ENCODE results near the gene SPECC1L.

The SPECC1L gene

DNA sequence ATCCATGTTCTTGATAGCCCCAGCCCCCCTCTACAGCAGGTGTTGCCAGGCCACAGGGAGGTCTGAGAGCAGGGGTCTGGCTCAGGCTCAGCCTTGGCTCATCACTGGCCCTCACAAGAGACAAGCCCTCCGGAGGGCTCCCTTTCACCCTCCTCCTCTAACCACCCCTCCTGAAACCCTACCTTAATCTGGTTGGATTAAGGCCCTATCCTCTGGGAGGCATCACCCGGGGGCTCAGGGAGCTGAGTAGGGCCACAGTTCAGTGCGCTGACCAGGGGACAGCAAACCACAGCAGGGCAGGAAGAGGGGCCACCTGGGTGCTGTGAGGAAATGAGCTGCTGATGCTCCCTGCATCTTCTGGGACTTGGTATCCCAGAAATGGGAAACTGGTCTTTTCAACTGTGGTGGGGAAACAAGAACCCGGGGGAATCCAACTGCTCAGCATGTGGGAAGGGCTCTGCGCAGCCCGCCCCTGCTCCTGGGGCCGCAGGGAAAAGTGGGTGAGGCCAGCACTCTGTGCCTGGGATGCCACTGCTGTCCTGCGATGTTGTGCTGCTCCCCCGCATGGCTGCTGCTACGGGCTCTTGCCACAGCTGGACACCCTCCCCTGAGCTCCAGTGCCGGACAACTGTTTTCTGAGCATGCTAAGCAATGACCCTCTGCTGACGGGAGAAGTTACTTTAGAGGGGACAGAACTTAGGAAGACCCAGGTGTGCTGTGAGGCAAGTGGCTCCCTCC lies 174.3 kb downstream of the SPECC1L start:
- DNase-seq, result no peak

DNA sequence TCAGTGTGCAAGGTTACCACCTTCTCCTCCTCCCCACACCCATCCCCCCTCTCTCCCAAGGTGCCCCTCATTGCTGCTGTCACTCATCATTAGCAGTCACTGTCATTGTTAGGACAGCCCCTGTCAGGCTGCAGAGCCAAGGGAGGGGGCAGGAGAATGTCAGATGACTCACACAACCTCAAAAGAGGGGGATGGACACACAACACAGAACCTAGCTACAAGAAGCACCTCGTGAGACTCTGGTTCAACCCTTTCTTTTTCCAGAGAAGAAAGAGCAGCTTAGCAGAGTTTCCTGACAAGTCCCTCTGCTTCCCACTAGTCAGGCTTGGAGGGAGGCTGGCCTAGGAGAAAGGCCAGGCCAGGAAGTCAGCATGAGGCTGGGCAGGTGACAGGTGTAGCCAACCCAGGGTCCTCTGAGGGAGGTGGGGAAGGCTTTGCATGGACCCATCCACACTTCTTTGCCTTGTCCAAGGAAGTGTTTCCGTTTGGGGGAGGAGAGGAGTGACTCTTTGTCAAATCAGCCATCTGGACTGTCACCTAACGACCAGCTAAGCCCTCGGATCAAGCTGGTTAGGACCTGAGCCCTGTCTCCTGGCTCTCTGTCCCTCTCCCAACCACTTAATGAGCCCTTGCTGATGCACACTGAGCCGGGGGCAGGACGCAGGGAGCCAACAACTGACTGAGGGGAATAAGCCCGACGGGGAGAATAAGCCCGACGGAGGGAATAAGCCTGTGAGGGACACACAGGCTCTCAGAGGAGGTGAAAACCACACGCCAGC lies 175.0 kb downstream of the SPECC1L start:
- peak in 1 of 4 experiments; percentile 22 for DNase-seq

GRCh38 chr22:24446260-24446611 lies 175.6 kb downstream of the SPECC1L start:
- DNase-seq, result no peak

GRCh38 chr22:24450610-24451009 lies 180.0 kb downstream of the SPECC1L start:
- no peak for DNase-seq

DNA sequence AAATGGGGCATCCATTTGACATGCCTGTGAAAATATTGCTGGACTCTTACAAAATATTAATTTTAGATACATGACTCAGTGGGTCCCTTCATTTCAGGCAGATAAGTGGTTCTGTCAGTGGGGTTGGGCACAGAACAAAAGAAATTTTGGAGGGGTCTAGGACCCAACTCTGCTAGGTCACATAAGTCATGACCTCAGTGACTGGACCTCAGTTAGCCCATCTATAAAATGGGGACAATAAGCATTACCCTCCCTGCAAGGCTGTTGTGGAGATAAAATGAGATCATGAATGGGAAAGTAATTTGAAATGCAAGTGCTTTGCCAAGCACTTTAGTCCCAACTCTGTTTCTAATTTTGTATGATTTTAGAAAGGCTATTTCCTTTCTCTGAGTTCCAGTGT lies 180.5 kb downstream of the SPECC1L start:
- no peak for DNase-seq

DNA sequence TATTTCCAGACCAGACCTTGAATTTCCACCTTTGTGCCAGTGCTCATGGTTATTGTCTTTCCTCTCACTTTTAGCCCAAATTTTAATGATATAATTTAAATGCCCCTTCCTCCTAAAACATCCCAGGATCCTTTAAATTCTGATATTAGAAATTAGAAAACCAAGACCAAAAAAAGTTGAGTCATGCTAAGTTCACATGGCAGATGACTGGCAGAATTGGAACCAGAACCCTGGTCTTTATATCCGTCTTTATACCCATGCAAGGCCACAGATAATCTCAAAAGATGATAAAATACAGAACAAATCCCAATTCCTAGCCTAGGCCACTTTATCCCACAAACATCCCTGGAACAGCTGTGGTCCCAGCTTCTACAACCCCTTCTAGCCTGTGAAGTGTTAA lies 183.2 kb downstream of the SPECC1L start:
- no peak for DNase-seq

DNA sequence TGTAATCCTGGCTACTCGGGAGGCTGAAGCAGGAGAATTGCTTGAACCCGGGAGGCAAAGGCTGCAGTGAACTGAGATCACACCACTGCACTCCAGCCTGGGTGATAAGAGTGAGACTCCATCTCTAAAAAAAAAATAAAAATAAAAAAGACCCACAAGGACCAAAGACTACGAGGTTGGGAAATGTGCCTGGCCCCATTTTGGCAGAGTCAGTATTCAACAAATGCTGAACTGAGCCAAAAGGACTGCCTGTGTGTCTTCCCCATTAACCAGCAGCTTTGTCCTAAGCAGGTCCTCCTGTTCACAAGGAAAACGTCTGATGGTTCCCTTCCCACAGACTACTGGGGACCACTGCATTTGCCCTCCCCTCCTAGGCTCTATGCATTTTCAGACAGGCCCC lies 184.4 kb downstream of the SPECC1L start:
- no peak for DNase-seq

GRCh38 chr22:24455751-24456426 lies 185.3 kb downstream of the SPECC1L start:
- DNase-seq, result peak in 2 of 4 experiments; percentile 32 to 38

DNA sequence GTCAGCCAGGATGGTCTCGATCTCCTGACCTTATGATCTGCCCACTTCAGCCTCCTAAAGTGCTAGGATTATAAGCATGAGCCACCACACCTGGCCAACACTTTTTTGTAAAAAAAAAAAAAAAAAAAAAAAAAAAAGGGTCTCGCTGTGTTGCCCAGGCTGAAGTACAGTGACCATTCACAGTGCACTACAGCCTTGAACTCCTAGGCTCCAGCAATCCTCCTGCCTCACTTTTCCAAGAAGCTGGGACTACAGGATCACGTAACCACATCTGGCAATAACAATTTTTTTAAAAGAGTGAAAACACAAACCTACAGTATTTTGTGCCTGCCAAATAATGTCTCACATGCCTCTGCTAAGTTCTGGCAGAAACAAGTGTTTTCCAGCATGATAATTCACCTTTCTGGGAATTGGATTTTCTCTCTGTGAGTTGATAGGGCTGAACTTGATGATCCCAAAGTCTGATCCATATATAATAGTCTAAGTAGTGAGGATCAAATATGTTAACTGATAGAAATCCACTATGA lies 187.3 kb downstream of the SPECC1L start:
- DNase-seq, result no peak

DNA sequence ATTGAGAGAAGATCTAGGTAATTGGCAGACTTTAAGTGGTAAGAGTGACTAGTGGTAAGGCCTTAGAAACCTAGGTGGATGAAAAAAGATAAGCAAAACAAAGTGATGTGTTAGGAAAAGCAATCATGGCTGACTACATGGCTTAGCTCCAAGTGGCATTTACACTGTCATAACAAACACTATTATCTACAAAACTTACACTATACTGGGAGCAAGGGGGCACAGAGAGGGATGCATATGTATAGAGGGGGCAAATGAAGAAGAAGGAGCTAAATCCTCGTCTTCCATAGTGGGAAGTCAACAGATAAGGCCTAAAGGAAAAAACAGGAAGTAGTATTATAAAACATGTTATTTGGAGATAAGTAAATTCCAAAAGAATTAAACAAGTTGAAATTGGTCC lies 189.3 kb downstream of the SPECC1L start:
- no peak for DNase-seq

DNA sequence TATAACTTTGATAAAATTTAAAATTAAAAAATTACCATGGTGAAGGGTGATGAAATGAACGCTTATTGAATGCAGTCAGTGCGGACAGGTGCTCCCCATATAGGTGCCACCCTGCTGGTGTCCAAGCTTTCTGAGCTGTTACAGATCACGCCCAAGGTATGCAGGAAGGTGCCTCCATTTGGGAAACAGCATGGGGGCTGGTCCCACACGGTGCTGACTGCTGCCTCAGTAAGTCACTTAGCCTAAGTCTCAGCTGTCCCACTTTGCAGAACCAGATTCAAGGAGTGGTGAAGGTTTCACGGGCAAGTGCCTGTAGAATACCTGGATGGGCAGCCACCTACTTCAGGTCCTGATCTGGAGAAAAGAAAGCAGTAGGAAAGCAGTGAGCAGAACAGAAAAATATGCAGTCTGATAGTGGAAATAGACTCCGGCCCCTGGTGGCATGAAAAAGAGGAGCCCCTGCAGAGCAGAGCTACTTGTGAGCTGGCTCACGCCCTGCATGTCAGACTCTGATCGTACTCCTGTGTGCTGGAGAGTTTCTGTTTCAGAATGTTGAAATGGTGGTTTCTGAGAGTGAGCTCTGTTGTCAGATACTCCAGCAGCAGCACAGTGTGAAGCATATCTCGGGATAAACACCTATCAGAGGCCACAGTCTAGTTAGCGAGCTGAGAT lies 189.9 kb downstream of the SPECC1L start:
- DNase-seq, result no peak

DNA sequence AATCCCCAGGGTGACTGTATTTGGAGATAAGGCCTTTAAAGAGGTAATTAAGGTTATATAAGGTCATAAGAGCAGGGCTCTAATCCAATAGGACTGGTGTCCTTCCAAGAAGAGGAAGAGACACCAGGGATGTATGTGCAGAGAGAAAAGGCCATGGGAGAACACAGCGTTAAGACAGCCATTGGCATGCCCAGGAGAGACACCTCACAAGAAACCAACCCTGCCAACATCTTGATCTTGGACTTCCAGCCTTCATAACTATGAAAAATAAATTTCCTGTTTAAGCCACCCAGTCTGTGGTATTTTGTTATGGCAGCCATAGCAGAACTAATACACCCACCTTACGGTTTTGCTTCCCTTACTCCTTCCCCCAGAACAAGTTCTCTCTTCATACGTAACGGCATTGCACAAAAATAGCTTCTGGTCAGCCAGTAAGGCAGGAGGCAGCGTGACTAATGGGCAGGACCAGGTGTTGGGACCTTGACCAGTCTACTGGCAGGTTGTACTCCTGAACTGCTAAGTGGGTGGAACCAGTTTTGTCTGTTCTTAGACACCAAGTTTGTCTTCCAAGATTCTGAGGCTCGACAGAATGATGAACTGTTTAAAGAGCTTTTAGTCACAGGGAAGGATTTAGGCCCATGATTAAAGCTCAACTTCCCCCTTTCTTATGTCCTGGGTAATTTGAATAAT lies 192.6 kb downstream of the SPECC1L start:
- DNase-seq, result peak; percentile 47 to 80 (median 70)

- peak in 3 of 4 experiments; percentile 27 to 39 (median 38) for DNase-seq
Observed at GRCh38 chr22:24465566-24465965, 194.9 kb downstream of the SPECC1L start.

- DNase-seq, result no peak
Observed at GRCh38 chr22:24465975-24466374, 195.3 kb downstream of the SPECC1L start.

DNA sequence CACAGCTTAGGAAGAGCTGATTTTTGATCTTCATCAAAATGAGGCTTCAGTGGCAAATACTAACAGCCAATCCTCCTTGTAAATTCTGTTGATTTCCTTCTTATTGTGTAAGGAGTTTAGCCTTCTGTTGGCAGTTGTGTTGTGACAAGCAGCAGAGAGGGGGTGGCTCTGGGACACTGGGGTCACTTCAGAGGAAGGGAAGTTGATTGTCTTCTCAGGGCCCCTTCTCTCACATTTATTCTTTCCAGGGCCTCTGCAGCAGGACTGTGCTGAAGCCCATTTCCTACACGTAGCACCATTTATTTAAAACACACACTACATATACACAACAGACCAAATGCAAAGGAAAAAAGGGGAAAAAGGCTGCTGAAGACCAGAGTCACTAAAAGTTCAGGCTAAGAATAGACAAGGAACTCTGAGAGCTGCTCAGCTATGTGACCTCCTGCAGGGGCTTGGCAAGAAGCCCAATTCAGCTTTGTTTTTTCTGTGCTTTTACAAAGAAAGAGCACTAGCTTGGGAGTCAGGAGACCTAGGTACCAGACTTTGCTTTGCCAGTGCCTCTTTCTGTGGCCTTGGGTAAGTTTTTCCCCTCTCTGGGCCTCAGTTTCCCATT lies 196.2 kb downstream of the SPECC1L start:
- DNase-seq, result peak; percentile 71 to 89 (median 81)

- DNase-seq, result peak in 2 of 4 experiments; percentile 11 to 23
Observed at GRCh38 chr22:24467340-24467739, 196.7 kb downstream of the SPECC1L start.

Data from suppressor macrophage (primary cell).